GM12878 (cell line): ENCODE measurements around the gene MRPL53. TPM values are rescaled to one million over a fixed set of nuclear protein-coding genes. Genes with fewer than 3 reads are reported as not detected.

Source experiments
- ATAC-seq: fragments of 200-7000 bp; cut with Tn5 transposase; 3 replicates; pipeline ENCODE4 v1.9.1; 2020; ENCODE audit warnings: mild to moderate bottlenecking, moderate library complexity
- BruUV-seq: library from RNA; stranded (reverse); fragments of 400-500 nt; replicated peaks from 2 replicates; lab custom pipeline; 2021; lab: Mats Ljungman, UMichigan
- CTCF ChIA-PET: fragments of 300-600 bp; sonication (Branson Sonifier 250); formaldehyde crosslinking; extraction: SDS; loops from one replicate; lab custom pipeline; 2021; ENCODE audit warnings: inconsistent platforms; lab: Yijun Ruan, JAX
- POLR2A ChIA-PET: fragments of 350-600 bp; formaldehyde crosslinking; extraction: SDS; loops from one replicate; lab custom pipeline; 2021; ENCODE audit warnings: inconsistent platforms; lab: Charles Lee
- RAD21 ChIA-PET: fragments of 300-600 bp; sonication (Branson Sonifier 250); formaldehyde crosslinking; loops from one replicate; lab custom pipeline; 2023; ENCODE audit warnings: antibody characterized with exemption; ENCODE audit not compliant: unreplicated experiment; lab: Charles Lee
- SMC1A ChIA-PET: fragments of 300-600 bp; sonication (Branson Sonifier 250); formaldehyde crosslinking; loops from one replicate; lab custom pipeline; 2023; ENCODE audit not compliant: unreplicated experiment, uncharacterized antibody; lab: Charles Lee
- DNase-seq: peaks from one replicate; pipeline ENCODE4 v3.0.0-alpha.2; 2011; ENCODE audit warnings: low read depth, low spot score
- FAIRE-seq: peaks from 3 replicates; lab custom pipeline; 2011; peaks lifted over from hg19 to GRCh38; lab: Jason Lieb, UNC
- H2AFZ ChIP-seq: 2 replicates; pipeline ENCODE4 v1.6.0; 2011; ENCODE audit warnings: low read depth, low read length, control low read depth; ENCODE audit not compliant: control insufficient read depth
- H3K27ac ChIP-seq: 2 replicates; pipeline ENCODE4 v1.5.1; 2011; ENCODE audit warnings: control low read depth; ENCODE audit not compliant: control insufficient read depth, insufficient read depth
- H3K27me3 ChIP-seq, 2 experiments: replicated peaks in 1 of 2; 2 replicates each; pipeline versions ENCODE4 v1.6.0 to v1.6.1; 2011; ENCODE audit warnings: low read length in 1 of 2; ENCODE audit not compliant: control insufficient read depth in 2 of 2, insufficient read depth in 2 of 2
- H3K36me3 ChIP-seq, 2 experiments: 2 replicates each; pipeline ENCODE4 v1.5.1; 2011; ENCODE audit warnings: low read length in 1 of 2; ENCODE audit not compliant: control insufficient read depth in 2 of 2, insufficient read depth in 2 of 2
- H3K4me1 ChIP-seq: 2 replicates; pipeline ENCODE4 v1.6.1; 2011; ENCODE audit warnings: mild to moderate bottlenecking, low read length, moderate library complexity, mixed read lengths; ENCODE audit not compliant: control insufficient read depth, insufficient read depth
- H3K4me2 ChIP-seq: 2 replicates; pipeline ENCODE4 v1.6.0; 2011; ENCODE audit warnings: control low read depth; ENCODE audit not compliant: control insufficient read depth, insufficient read depth
- H3K4me3 ChIP-seq: fragments of 200-600 bp; sonication (generic); 2 replicates; pipeline ENCODE4 v1.5.1; 2016
- H3K79me2 ChIP-seq: 2 replicates; pipeline ENCODE4 v1.6.0; 2011; ENCODE audit warnings: low read length; ENCODE audit not compliant: control insufficient read depth, insufficient read depth
- H3K9ac ChIP-seq: 2 replicates; pipeline ENCODE4 v1.8.0; 2011; ENCODE audit warnings: low read length, control low read depth, mixed read lengths; ENCODE audit not compliant: control insufficient read depth, insufficient read depth
- H3K9me3 ChIP-seq: replicated peaks from 3 replicates; pipeline ENCODE4 v1.5.1; 2011; ENCODE audit warnings: mild to moderate bottlenecking, low read length; ENCODE audit not compliant: control insufficient read depth, insufficient read depth
- H4K20me1 ChIP-seq: 2 replicates; pipeline ENCODE4 v1.6.0; 2011; ENCODE audit not compliant: control insufficient read depth, insufficient read depth
- HDAC6 ChIP-seq: fragments of 200-600 bp; sonication (generic); IDR thresholded peaks from one replicate; pipeline ENCODE4 v1.8.0; 2017; ENCODE audit warnings: antibody characterized with exemption; ENCODE audit not compliant: unreplicated experiment
- IRF4 ChIP-seq: IDR thresholded peaks from 2 replicates; pipeline ENCODE4 v1.6.1; 2011; ENCODE audit warnings: low read depth, low read length
- MEF2B ChIP-seq: fragments of 450-650 bp; IDR thresholded peaks from 2 replicates; pipeline ENCODE4 v1.6.1; 2018; ENCODE audit warnings: mild to moderate bottlenecking, moderate library complexity; ENCODE audit not compliant: partially characterized antibody, poor library complexity, severe bottlenecking
- POU2F2 ChIP-seq: IDR thresholded peaks from 3 replicates; pipeline ENCODE4 v1.6.1; 2011; ENCODE audit warnings: low read depth, mild to moderate bottlenecking, low read length, borderline replicate concordance
- RAD21 ChIP-seq: IDR thresholded peaks from 2 replicates; pipeline ENCODE4 v1.6.1; 2011; ENCODE audit warnings: mild to moderate bottlenecking, low read depth, low read length, moderate library complexity; ENCODE audit not compliant: insufficient read depth
- SIN3A ChIP-seq: IDR thresholded peaks from 2 replicates; pipeline ENCODE4 v1.6.1; 2012; ENCODE audit warnings: low read depth, low read length, improper control_type of control experiment
- SIX5 ChIP-seq: IDR thresholded peaks from 2 replicates; pipeline ENCODE4 v1.6.1; 2011; ENCODE audit warnings: mild to moderate bottlenecking, low read depth, low read length, moderate library complexity; ENCODE audit not compliant: severe bottlenecking
- SUPT20H ChIP-seq: IDR thresholded peaks from 2 replicates; pipeline ENCODE4 v1.6.1; 2011; ENCODE audit warnings: low read depth, mild to moderate bottlenecking, low read length, moderate library complexity, borderline replicate concordance; ENCODE audit not compliant: control insufficient read depth
- WRNIP1 ChIP-seq: IDR thresholded peaks from 2 replicates; pipeline ENCODE4 v1.6.1; 2011; ENCODE audit warnings: low read depth, low read length, improper control_type of control experiment, borderline replicate concordance
- ZNF217 ChIP-seq: fragments of 450-650 bp; IDR thresholded peaks from 2 replicates; pipeline ENCODE4 v1.6.1; 2017; ENCODE audit warnings: antibody characterized with exemption, mild to moderate bottlenecking
- WGBS: methylation state at CpG from one replicate; pipeline ENCODE4 v1.1.6; 2016; ENCODE audit warnings: low lambda C conversion rate; ENCODE audit not compliant: insufficient replicate concordance, insufficient coverage; ENCODE audit errors: missing lambda C conversion rate; 5-methylcytosine and 5-hydroxymethylcytosine counted together
- in situ Hi-C: fragments of 300-500 bp; cut with MboI; formaldehyde crosslinking; loops from 9 replicates; pipeline ENCODE4 v1.14.3; 2018; ENCODE audit warnings: mixed read lengths
- intact Hi-C: fragments of 100-400 bp; cut with micrococcal nuclease; formaldehyde crosslinking; loops from one replicate; pipeline ENCODE4 v1.14.2; 2022; ENCODE audit not compliant: unreplicated experiment
- polyA plus RNA-seq, 11 experiments: library from polyadenylated mRNA; depleted of rRNA in 4 of 11; unstranded in 6 of 11; stranded (reverse) in 5 of 11; fragments of >200 nt; fragmentation: Nextera tagmentation in 4 of 11; fragmentation: Illumina TruSeq in 1 of 11; extraction: Ambion mirVana in 4 of 11; extraction: Trizol in 1 of 11; gene quantifications; 1 replicate in 1 of 11; 2 replicates in 10 of 11; pipeline versions ENCODE4 v1.2.1 to v1.2.3, GENCODE V29; 2011 to 2016; ENCODE audit warnings: inconsistent platforms in 2 of 11, missing spikeins in 2 of 11, low read depth in 1 of 11
- total RNA-seq, 4 experiments: library from RNA; depleted of rRNA in 3 of 4; stranded (reverse); fragments of >200 nt in 3 of 4; fragmentation: Illumina TruSeq in 1 of 4; extraction: Trizol in 1 of 4; gene quantifications; 2 replicates each; pipeline versions ENCODE4 v1.2.1 to v1.2.3, GENCODE V29; 2013 to 2021
- TF ChIP-seq, protein P1 (sequence below): IDR thresholded peaks from 2 replicates; pipeline ENCODE4 v1.6.1; 2011; ENCODE audit warnings: low read depth, low read length, improper control_type of control experiment, borderline replicate concordance
- TF ChIP-seq, protein P2 (sequence below): fragments of 450-650 bp; IDR thresholded peaks from 2 replicates; pipeline ENCODE4 v1.6.1; 2018; ENCODE audit warnings: mild to moderate bottlenecking, low read depth, moderate library complexity; ENCODE audit not compliant: partially characterized antibody
- TF ChIP-seq, protein P3 (sequence below): fragments of 450-650 bp; formaldehyde crosslinking; IDR thresholded peaks from 2 replicates; pipeline ENCODE4 v1.4.0; 2022; ENCODE audit warnings: mild to moderate bottlenecking, moderate library complexity

The MRPL53 gene
- total and polyA plus RNA-seq, 10 of the 15 experiments (the other 5 are each of a cell fraction or from before 2014, with no cell fraction given): 15.1 to 167 (median 80.9) TPM

DNA sequence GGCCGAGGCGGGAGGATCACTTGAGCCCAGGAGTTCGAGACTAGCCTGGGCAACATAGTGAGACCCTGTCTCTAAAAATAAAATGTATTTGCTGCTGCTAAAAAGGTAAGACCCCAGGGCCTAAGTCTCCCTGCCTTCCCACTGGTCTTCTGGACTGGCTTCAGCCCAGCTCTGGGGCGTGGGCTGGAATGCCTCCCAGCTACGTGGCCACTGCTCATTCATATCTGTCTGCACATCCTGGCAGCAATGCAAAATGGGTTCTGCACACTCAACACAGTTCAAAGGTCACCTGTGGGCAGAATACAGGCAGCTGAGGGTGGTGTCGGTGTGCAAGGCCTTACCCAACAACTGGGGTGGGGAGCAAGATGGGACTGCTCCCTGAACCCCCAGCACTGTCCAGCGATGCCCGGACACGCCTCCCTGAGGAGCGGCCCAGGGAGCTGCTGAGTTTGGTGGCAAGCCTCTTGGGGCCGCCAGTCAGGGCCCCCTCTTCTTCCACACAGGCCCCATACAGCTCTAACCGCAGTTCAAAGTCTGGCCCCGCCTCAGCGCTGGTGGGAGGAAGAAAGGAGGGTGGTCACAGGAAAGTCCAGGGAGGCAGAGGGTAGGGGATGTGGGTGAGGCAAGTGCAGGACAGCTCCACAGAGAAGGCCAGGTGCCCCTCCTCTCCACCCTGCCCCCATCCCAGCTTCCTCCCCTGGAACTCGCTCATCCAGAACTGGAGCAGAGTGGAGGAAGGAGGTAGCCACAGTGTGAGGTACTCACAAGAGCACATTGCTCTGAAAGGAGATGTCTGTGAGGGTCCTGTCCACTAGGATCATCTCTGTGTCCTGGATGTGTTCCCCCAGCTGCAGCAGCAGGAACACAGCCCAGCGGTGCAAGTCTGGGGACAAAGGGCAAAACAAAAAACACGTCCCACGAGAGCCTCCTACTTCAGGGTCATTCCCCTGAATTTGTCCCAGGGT lies 42.7 kb downstream of the MRPL53 start:
- no peaks in the 10 kb centered on the region for H3K79me2 ChIP-seq
- H2AFZ ChIP-seq: no peak overlapping the region
- H3K4me1 ChIP-seq: no peaks in the 10 kb centered on the region
- H3K9ac ChIP-seq: no peak overlapping the region
- H3K27me3 ChIP-seq: no peaks in the 10 kb centered on the region
- no peak overlapping the region for H3K4me3 ChIP-seq
- H4K20me1 ChIP-seq: no peaks in the 10 kb centered on the region
- no peak overlapping the region for H3K4me2 ChIP-seq
- H3K27ac ChIP-seq: no peak overlapping the region
- H3K9me3 ChIP-seq: no peaks in the 10 kb centered on the region
- intact Hi-C loops: no loop called here
- TF ChIP-seq SIN3A (no peak), SUPT20H (no peak), IRF4 (no peak), WRNIP1 (no peak), RAD21 (no peak), ZNF217 (no peak), POU2F2 (no peak), HDAC6 (no peak), SIX5 (no peak), MEF2B (no peak)
- TF ChIP-seq, protein P1, sequence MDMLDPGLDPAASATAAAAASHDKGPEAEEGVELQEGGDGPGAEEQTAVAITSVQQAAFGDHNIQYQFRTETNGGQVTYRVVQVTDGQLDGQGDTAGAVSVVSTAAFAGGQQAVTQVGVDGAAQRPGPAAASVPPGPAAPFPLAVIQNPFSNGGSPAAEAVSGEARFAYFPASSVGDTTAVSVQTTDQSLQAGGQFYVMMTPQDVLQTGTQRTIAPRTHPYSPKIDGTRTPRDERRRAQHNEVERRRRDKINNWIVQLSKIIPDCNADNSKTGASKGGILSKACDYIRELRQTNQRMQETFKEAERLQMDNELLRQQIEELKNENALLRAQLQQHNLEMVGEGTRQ: no peak
- TF ChIP-seq, protein P2, sequence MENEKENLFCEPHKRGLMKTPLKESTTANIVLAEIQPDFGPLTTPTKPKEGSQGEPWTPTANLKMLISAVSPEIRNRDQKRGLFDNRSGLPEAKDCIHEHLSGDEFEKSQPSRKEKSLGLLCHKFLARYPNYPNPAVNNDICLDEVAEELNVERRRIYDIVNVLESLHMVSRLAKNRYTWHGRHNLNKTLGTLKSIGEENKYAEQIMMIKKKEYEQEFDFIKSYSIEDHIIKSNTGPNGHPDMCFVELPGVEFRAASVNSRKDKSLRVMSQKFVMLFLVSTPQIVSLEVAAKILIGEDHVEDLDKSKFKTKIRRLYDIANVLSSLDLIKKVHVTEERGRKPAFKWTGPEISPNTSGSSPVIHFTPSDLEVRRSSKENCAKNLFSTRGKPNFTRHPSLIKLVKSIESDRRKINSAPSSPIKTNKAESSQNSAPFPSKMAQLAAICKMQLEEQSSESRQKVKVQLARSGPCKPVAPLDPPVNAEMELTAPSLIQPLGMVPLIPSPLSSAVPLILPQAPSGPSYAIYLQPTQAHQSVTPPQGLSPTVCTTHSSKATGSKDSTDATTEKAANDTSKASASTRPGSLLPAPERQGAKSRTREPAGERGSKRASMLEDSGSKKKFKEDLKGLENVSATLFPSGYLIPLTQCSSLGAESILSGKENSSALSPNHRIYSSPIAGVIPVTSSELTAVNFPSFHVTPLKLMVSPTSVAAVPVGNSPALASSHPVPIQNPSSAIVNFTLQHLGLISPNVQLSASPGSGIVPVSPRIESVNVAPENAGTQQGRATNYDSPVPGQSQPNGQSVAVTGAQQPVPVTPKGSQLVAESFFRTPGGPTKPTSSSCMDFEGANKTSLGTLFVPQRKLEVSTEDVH: no peak
- TF ChIP-seq, protein P3, sequence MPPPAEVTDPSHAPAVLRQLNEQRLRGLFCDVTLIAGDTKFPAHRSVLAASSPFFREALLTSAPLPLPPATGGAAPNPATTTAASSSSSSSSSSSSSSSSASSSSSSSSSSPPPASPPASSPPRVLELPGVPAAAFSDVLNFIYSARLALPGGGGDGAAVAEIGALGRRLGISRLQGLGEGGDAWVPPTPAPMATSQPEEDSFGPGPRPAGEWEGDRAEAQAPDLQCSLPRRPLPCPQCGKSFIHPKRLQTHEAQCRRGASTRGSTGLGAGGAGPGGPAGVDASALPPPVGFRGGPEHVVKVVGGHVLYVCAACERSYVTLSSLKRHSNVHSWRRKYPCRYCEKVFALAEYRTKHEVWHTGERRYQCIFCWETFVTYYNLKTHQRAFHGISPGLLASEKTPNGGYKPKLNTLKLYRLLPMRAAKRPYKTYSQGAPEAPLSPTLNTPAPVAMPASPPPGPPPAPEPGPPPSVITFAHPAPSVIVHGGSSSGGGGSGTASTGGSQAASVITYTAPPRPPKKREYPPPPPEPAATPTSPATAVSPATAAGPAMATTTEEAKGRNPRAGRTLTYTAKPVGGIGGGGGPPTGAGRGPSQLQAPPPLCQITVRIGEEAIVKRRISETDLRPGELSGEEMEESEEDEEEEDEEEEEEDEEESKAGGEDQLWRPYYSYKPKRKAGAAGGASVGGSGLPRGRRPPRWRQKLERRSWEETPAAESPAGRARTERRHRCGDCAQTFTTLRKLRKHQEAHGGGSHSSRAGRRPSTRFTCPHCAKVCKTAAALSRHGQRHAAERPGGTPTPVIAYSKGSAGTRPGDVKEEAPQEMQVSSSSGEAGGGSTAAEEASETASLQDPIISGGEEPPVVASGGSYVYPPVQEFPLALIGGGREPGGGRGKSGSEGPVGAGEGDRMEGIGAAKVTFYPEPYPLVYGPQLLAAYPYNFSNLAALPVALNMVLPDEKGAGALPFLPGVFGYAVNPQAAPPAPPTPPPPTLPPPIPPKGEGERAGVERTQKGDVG (CRISPR knock-in tag): no peak
- ChIA-PET POLR2A (interaction anchor here (1.1 kb wide), 1 partner anchor 10 kb away, joined by 3 read pairs; no protein-coding TSS in a partner anchor), CTCF (interaction anchor here (0.7 kb wide), 1 partner anchor 23 kb away, joined by 3 read pairs; no protein-coding TSS in a partner anchor), SMC1A (interaction anchor here (1.5 kb wide), 1 partner anchor 95 kb away, joined by 3 read pairs; no protein-coding TSS in a partner anchor), RAD21 (no interaction called here)
- BruUV-seq: no TSS peak
- ATAC-seq (no peak; the same call in 2 of the 3 replicates), DNase-seq (no peak), FAIRE-seq (no peak)
- 62% methylated on average over 14 of the region's 18 CpGs for WGBS
- in situ Hi-C loops: no loop called here
- peaks cover 0 to 8% of the 10 kb centered on the region in 2 experiments; a peak in 1 of 4 replicates for H3K36me3 ChIP-seq
